Neural progenitor cell (in vitro differentiated cells): ENCODE results near the gene FXYD5. TPM values are rescaled to one million over a fixed set of nuclear protein-coding genes. Genes with fewer than 3 reads are reported as not detected.

Experiments
- DNase-seq: peaks from one replicate; pipeline ENCODE4 v3.0.0-alpha.2; 2016; ENCODE audit warnings: low spot score
- H2AFZ ChIP-seq: fragments of 200-600 bp; sonication (generic); replicated peaks from 2 replicates; pipeline ENCODE4 v1.6.1; 2016; ENCODE audit warnings: antibody characterized with exemption
- H3F3A ChIP-seq: fragments of 200-600 bp; sonication (generic); 2 replicates; pipeline ENCODE4 v1.6.1; 2016; ENCODE audit warnings: antibody characterized with exemption, low read depth
- H3K27ac ChIP-seq: fragments of 200-600 bp; sonication (generic); 2 replicates; pipeline ENCODE4 v1.5.1; 2016; ENCODE audit warnings: mild to moderate bottlenecking
- H3K27me3 ChIP-seq: fragments of 200-600 bp; sonication (generic); 2 replicates; pipeline ENCODE4 v1.6.1; 2016; ENCODE audit warnings: mild to moderate bottlenecking, moderate library complexity
- H3K36me3 ChIP-seq: fragments of 200-600 bp; sonication (generic); 2 replicates; pipeline ENCODE4 v1.5.1; 2016
- H3K4me1 ChIP-seq: fragments of 200-600 bp; sonication (generic); 2 replicates; pipeline ENCODE4 v1.6.1; 2016; ENCODE audit warnings: mixed run types
- H3K4me2 ChIP-seq: fragments of 200-600 bp; sonication (generic); 2 replicates; pipeline ENCODE4 v1.6.1; 2016
- H3K4me3 ChIP-seq: fragments of 200-600 bp; sonication (generic); 2 replicates; pipeline ENCODE4 v1.5.1; 2016
- H3K79me2 ChIP-seq: fragments of 200-600 bp; sonication (generic); 2 replicates; pipeline ENCODE4 v1.6.1; 2016; ENCODE audit warnings: low read depth
- H3K9ac ChIP-seq: fragments of 200-600 bp; sonication (generic); 2 replicates; pipeline ENCODE4 v1.6.1; 2016
- H3K9me3 ChIP-seq: fragments of 200-600 bp; sonication (generic); 2 replicates; pipeline ENCODE4 v1.5.1; 2016; ENCODE audit warnings: low read depth
- H4K20me1 ChIP-seq: fragments of 200-600 bp; sonication (generic); 2 replicates; pipeline ENCODE4 v1.6.1; 2016; ENCODE audit warnings: low read depth
- H3K27ac Mint-ChIP-seq: 3 replicates; pipeline ENCODE4 v1.8.0; 2021; ENCODE audit warnings: mixed read lengths
- H3K27me3 Mint-ChIP-seq: 2 replicates; pipeline ENCODE4 v1.8.0; 2022; ENCODE audit warnings: low read depth, mild to moderate bottlenecking, inconsistent platforms, moderate library complexity, mixed read lengths; ENCODE audit not compliant: insufficient read depth
- H3K36me3 Mint-ChIP-seq: 3 replicates; pipeline ENCODE4 v1.8.0; 2021; ENCODE audit warnings: mixed read lengths
- H3K4me1 Mint-ChIP-seq: 3 replicates; pipeline ENCODE4 v1.8.0; 2021; ENCODE audit warnings: mixed read lengths
- H3K4me3 Mint-ChIP-seq: 3 replicates; pipeline ENCODE4 v1.8.0; 2021; ENCODE audit warnings: mild to moderate bottlenecking, moderate library complexity, mixed read lengths
- H3K9me3 Mint-ChIP-seq: 3 replicates; pipeline ENCODE4 v1.8.0; 2020; ENCODE audit warnings: mixed read lengths
- EZH2 ChIP-seq: fragments of 200-600 bp; sonication (generic); IDR thresholded peaks from 2 replicates; pipeline ENCODE4 v1.6.1; 2017; ENCODE audit warnings: antibody characterized with exemption, mild to moderate bottlenecking, moderate library complexity
- EZH2phosphoT487 ChIP-seq: fragments of 200-600 bp; sonication (generic); IDR thresholded peaks from 2 replicates; pipeline ENCODE4 v1.6.1; 2017; ENCODE audit warnings: antibody characterized with exemption
- total RNA-seq: library from RNA; depleted of rRNA; stranded (reverse); fragments of >200 nt; gene quantifications from 2 replicates; pipeline ENCODE4 v1.2.3, GENCODE V29; 2015; ENCODE audit warnings: low replicate concordance
- TF ChIP-seq, protein P1 (sequence below): fragments of 200-600 bp; sonication (generic); IDR thresholded peaks from 2 replicates; pipeline ENCODE4 v1.5.1; 2017; ENCODE audit warnings: antibody characterized with exemption, mild to moderate bottlenecking

FXYD5 gene
- total RNA-seq, 1 donor from 2014 or later: 7.8 TPM

DNA sequence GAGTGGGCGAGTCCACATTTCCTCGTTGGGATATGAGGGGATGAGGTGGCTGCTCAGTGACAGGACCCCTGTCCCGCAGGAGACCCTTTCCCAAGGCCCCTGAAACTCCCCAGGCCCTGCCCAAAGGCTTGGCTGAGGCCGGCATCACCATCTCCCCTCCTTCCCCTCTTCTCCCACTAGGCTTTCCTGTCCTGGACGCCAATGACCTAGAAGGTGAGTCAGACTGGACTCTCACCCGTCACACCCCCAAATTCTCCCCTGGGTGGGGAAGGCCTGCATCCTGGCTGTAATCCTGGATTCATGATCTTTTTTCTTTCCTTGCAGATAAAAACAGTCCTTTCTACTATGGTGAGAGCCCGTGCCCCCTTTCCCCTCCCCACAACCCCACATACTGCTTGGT lies 33.6 kb upstream of the FXYD5 start:
- Histone ChIP-seq H3K36me3 (no peaks in the 10 kb centered on the region), H3K79me2 (no peaks in the 10 kb centered on the region), H3K27ac (no peak overlapping the region), H3K9me3 (no peaks in the 10 kb centered on the region), H3K27me3 (no peaks in the 10 kb centered on the region), H3K4me3 (no peak overlapping the region), H3K9ac (no peak overlapping the region), H3K4me2 (no peak overlapping the region), H3F3A (peaks cover 3% of the 10 kb centered on the region), H3K4me1 (peaks cover 15% of the 10 kb centered on the region), H4K20me1 (no peaks in the 10 kb centered on the region), H2AFZ (no peak overlapping the region)
- no peak overlapping the region for H3K27ac Mint-ChIP-seq
- no peaks in the 10 kb centered on the region for H3K9me3 Mint-ChIP-seq
- H3K4me1 Mint-ChIP-seq: peaks cover 32% of the 10 kb centered on the region
- peaks cover 7% of the 10 kb centered on the region for H3K27me3 Mint-ChIP-seq
- no peaks in the 10 kb centered on the region for H3K36me3 Mint-ChIP-seq
- no peak for DNase-seq
- no peak overlapping the region for H3K4me3 Mint-ChIP-seq
- TF ChIP-seq EZH2phosphoT487 (no peak), EZH2 (no peak)

DNA sequence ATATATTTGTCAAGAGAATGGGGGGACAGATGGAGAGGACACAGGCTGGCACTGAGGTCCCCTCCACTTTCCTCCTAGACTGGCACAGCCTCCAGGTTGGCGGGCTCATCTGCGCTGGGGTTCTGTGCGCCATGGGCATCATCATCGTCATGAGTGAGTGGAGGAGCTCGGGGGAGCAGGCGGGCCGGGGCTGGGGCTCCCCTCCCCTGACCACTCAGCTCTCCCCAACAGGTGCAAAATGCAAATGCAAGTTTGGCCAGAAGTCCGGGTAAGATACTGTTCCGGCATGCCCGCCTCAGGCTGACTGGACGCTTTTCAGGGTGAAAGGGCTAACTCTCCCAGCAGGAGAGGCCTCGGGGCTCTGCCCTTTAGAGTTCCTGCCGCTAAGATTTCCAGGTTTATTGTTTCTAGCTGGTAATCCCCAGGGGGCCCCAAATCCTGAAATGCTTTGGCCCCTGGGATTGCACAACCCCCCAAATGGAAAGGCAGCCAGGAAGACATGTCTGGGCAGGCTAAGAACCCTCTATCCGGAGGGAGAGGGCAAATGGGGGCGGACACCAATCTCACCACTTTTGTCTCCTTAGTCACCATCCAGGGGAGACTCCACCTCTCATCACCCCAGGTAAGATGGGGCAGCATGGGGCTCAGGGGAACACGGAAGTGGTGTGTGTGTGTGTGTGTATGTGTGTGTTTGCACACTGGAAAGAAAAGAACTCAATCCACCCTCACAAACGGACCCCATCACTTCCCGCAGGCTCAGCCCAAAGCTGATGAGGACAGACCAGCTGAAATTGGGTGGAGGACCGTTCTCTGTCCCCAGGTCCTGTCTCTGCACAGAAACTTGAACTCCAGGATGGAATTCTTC lies 31.6 kb upstream of the FXYD5 start:
- peaks cover 3% of the 10 kb centered on the region for H3F3A ChIP-seq
- H3K79me2 ChIP-seq: no peaks in the 10 kb centered on the region
- peak; percentile 59 for DNase-seq
- peak overlapping the region; percentile 66 for H3K4me2 ChIP-seq
- TF ChIP-seq, protein P1, sequence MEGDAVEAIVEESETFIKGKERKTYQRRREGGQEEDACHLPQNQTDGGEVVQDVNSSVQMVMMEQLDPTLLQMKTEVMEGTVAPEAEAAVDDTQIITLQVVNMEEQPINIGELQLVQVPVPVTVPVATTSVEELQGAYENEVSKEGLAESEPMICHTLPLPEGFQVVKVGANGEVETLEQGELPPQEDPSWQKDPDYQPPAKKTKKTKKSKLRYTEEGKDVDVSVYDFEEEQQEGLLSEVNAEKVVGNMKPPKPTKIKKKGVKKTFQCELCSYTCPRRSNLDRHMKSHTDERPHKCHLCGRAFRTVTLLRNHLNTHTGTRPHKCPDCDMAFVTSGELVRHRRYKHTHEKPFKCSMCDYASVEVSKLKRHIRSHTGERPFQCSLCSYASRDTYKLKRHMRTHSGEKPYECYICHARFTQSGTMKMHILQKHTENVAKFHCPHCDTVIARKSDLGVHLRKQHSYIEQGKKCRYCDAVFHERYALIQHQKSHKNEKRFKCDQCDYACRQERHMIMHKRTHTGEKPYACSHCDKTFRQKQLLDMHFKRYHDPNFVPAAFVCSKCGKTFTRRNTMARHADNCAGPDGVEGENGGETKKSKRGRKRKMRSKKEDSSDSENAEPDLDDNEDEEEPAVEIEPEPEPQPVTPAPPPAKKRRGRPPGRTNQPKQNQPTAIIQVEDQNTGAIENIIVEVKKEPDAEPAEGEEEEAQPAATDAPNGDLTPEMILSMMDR: no peak
- TF ChIP-seq EZH2phosphoT487 (no peak), EZH2 (no peak)
- H3K9me3 ChIP-seq: no peaks in the 10 kb centered on the region
- Mint-ChIP-seq H3K9me3 (no peaks in the 10 kb centered on the region), H3K36me3 (no peaks in the 10 kb centered on the region), H3K27me3 (peaks cover 4% of the 10 kb centered on the region), H3K4me3 (no peak overlapping the region), H3K4me1 (peaks cover 19% of the 10 kb centered on the region), H3K27ac (no peak overlapping the region)
- no peak overlapping the region for H3K4me3 ChIP-seq
- peaks cover 15% of the 10 kb centered on the region for H3K4me1 ChIP-seq
- no peak overlapping the region for H3K27ac ChIP-seq
- no peak overlapping the region for H3K9ac ChIP-seq
- H4K20me1 ChIP-seq: no peaks in the 10 kb centered on the region
- no peaks in the 10 kb centered on the region for H3K27me3 ChIP-seq
- peak overlapping the region; percentile 15 for H2AFZ ChIP-seq
- no peaks in the 10 kb centered on the region for H3K36me3 ChIP-seq

DNA sequence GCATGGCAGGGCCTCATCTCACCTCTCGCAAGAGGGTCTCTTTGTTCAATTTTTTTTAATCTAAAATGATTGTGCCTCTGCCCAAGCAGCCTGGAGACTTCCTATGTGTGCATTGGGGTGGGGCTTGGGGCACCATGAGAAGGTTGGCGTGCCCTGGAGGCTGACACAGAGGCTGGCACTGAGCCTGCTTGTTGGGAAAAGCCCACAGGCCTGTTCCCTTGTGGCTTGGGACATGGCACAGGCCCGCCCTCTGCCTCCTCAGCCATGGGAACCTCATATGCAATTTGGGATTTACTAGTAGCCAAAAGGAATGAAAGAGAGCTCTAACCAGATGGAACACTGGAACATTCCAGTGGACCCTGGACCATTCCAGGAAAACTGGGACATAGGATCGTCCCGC lies 31.0 kb upstream of the FXYD5 start:
- Histone ChIP-seq H3K27me3 (no peaks in the 10 kb centered on the region), H3K4me1 (peaks cover 15% of the 10 kb centered on the region), H4K20me1 (no peaks in the 10 kb centered on the region), H2AFZ (peak overlapping the region; percentile 15), H3F3A (peaks cover 3% of the 10 kb centered on the region), H3K4me2 (peak overlapping the region; percentile 66), H3K9ac (no peak overlapping the region), H3K4me3 (no peak overlapping the region), H3K79me2 (no peaks in the 10 kb centered on the region), H3K36me3 (no peaks in the 10 kb centered on the region), H3K27ac (no peak overlapping the region), H3K9me3 (no peaks in the 10 kb centered on the region)
- Mint-ChIP-seq H3K36me3 (no peaks in the 10 kb centered on the region), H3K9me3 (no peaks in the 10 kb centered on the region), H3K27me3 (peaks cover 4% of the 10 kb centered on the region), H3K4me3 (no peak overlapping the region), H3K27ac (no peak overlapping the region), H3K4me1 (peaks cover 19% of the 10 kb centered on the region)
- no peak for DNase-seq
- TF ChIP-seq, protein P1: no peak
- TF ChIP-seq EZH2 (no peak), EZH2phosphoT487 (no peak)
